ENCODE measurements around the gene MICU1.
A peak's percentile ranks its signal among the peaks of the same experiment; 100 is the strongest.
"Not testable (repeated sequence)": the region's sequence is repeated elsewhere in the genome, so short reads cannot be mapped to it uniquely, and the experiment has no call there.

Gene MICU1

DNA sequence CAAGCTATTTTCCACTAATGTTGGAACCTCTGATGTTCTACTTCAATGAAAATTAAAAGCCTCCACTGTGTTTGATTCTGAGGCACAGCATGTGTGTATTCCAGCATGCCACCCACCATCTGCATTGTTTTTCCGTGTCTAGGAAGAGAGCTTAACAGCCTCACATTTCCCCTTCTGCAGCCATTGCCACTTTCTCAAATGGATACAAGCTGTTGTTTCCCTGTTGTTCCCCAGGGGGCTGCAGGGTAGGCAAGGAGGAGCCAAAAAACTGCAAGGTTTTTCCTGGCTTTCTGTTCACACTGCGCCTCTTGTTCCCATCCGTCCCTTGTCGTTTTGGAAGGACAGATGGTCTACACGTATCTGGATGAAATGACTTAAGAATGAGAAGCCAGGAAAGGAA, 198.9 kb downstream of the MICU1 start:
- DNase-seq, result no peak

DNA sequence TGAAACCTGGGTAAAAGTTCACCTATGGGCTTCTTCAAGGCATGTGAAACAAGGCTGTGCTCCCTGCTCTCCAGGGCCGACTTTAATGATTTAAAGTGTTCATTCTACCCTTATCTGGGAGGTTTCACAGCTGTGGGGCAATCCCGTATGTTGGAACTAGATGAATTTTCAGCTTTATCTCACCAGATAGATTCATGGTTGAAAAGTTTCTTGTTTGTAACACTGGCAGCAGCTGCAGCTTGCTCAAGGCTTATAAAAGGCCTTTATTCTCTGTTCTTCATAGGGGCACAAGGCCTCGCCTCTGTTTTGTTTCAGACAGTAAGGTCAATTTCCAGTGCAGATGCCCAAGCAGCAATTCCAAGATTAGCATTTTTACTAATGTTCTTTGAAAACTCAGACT, 200.7 kb downstream of the MICU1 start:
- DNase-seq, result peak; percentile 14

DNA sequence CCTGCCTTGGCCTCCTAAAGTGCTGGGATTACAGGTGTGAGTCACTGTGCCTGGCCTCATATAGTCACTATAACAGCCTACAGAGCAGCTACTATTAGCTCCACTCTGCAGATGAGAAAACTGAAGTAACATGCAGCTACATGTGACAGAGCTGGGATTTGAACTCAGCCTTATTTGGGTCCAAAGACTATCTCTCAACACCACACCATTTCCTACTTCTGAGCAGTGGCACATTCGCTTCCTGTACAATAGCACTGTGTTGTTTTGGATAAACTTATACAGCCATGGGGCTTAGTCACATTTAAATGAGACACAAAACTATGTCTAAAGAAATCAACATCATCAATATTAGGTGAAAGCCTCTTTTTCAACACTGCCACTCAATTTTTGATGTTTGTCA, 201.3 kb downstream of the MICU1 start:
- DNase-seq, result no peak

GRCh38 chr10:72423426-72423825, 202.5 kb downstream of the MICU1 start:
- DNase-seq, result no peak

DNA sequence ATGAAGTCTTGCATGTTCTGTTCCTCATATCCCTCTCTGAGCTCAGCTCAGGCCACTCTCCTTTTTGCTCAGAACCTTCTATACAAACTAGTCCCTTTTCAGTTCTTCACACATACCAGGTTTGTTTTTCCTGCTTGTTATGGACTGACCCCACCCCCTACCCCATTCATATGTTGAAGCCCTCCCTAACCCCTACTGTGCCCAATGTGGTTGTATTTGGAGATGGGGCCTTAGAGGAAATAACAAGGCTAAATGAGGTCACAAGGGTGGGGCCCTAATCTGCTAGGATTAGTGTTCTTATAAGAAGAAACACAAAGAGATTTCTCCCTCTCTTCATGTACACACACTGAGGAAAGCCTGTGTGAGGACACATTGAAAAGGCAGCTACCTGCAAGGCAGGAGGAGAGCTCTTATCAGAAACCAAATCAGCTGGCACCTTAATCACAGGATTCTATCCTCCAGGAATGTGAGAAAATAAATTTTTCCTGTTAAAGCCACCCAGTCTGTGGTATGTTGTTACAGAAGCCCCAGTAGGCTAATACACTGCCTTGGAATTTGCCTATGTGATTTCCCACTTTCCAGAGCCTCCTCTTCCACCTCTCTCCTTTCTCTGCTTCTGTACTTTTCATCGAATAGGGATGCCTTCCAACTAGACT, 203.9 kb downstream of the MICU1 start:
- no peak for DNase-seq

GRCh38 chr10:72419241-72419640, 206.6 kb downstream of the MICU1 start:
- DNase-seq, result no peak

- DNase-seq, result no peak
These were observed 207.2 kb downstream of the MICU1 start for GRCh38 chr10:72418679-72419078.

GRCh38 chr10:72417971-72418370, 207.9 kb downstream of the MICU1 start:
- no peak for DNase-seq

DNA sequence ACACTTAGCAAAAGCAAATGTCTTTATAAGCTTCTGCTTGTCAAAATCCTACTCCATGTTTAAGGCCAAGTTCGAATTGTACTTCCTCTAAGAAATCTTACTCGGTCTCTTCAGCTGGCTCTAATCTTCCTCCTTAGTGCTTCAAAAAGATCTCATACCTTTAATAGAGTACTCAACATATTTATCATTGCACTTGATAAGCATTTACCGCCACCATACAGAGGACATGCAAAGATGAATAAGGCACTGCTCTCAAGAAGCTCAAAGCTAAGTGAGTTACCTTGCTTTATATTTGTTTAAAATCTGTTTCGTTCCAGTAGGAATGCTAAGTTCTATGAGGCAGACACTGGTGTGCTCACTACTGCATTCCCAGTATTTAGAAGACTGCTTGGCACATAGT, 209.2 kb downstream of the MICU1 start:
- DNase-seq, result no peak

DNA sequence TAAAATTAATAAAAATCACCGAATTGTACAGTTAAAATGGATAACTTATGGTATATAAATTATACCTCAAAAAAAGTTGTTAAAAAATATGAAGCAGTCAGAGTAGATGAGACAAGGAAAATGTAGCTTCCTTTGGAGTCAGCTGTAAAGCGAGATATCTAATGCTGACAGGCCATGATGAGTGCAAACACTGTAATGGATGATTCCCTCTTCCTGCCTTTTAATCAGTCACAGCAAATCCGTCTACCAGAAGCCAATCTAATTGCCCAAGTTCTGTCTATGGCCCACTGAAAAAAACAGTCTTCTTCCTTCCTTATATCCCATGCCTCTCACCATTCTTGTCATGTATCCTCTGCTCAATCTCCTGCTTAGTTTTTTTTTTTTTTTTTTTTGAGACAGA, 211.2 kb downstream of the MICU1 start:
- DNase-seq, result no peak

- DNase-seq, result no peak
These were observed 216.7 kb downstream of the MICU1 start for GRCh38 chr10:72409167-72409566.

DNA sequence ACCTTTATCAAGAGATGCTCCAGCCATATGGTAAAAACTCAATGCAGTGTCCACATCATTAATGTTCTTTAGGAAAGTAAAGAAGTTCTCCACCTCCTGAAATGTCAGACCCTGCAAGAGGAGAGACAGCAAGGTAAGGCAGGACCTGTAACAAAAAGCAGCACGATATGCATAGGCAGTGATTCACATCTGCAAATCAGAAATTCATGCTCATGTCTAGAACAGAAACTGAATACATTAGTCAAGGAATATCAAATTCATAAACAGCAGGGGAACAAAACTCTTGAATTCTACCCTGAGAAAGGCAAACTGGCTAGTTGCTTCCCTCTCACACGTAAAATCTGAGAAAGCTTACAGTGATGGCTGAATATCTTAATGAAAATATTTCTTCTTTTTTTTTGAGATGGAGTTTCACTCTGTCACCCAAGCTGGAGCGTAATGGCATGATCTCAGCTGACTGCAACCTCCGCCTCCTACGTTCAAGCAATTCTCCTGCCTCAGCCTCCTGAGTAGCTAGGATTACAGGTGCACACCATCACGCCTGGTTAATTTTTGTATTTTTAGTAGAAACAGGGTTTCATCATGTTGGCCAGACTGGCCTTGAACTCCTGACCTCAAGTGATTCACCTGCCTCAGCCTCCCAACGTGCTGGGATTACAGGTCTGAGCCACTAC, 217.8 kb downstream of the MICU1 start:
- DNase-seq, result no peak

DNA sequence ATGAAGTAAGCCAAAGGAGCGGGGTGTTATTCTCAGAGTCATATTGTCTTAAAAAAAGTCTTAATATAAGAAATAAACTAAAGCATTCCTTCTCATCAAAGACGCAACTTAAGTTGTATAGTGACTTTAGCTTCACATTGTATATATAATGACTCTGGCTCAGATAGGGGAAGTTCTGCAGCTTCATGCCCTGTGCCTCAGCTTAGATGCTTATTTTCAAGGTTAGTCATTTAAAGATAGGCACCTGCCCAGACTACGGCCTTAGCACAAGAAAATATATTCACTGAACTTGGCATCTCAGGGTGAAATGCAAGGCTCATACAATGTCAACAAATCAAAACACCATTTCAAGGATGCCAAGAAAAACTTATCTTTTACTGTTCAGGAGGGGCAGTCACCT, 218.4 kb downstream of the MICU1 start:
- no peak for DNase-seq

- DNase-seq, result peak; percentile 28
These were observed 230.3 kb downstream of the MICU1 start for GRCh38 chr10:72395581-72395980.

DNA sequence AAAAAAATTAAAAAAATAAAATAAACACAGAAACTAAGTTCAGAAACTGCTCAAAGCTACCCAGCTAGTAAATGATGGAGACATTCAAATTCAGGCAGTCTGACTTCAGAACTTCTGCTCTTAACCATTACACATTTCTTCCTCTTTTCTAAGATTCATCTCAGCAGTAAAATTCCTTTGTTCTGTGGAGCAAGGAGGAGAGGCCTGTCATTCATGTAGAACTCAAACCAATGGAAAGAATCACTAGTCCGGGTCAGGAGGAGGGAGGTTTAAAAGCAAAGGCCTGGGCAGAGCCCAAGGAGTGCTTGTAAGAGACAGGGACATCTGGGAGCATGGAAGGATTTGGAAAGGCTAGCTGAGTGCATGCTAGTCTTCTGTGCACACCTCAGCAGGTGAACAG, 233.3 kb downstream of the MICU1 start:
- no peak for DNase-seq

DNA sequence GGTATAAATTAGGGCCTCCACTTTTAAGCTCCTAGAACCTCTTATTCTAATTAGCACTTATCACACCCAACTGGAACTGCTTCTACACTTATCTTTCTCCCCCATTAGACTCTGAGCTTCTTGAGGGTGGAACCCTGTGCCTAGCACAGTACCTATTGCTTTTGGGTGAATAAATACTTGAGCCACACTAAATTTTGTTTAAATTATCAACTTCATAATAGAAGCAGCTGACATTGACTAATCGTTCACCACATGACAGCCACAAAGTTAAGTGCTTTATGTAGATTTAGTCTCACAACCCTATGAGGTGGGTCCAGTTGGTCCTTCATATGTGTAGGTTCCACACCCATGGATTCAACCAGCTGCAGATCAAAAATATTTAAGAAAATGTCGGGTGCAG, 235.1 kb downstream of the MICU1 start:
- no peak for DNase-seq

- DNase-seq, result no peak
These were observed 236.2 kb downstream of the MICU1 start for GRCh38 chr10:72389716-72390115.

DNA sequence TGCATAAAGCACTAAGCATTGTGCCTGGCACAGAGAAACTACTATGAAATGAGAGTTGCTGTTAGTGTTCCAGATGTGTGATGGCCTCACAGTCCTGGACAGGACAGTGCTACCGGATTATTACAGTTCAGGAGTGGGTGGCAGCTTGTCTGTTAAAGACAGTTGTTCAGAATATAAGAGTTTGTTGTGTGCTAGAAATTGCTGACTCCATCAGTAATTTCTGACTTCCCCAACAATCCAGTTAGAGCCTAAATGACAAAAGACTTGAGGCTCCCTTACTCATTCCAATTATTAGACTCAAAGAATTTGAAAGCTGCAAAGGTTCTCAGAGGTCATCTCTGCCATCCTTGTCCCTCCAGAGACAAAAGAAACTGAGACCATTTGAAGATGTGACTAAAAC, 236.9 kb downstream of the MICU1 start:
- no peak for DNase-seq

DNA sequence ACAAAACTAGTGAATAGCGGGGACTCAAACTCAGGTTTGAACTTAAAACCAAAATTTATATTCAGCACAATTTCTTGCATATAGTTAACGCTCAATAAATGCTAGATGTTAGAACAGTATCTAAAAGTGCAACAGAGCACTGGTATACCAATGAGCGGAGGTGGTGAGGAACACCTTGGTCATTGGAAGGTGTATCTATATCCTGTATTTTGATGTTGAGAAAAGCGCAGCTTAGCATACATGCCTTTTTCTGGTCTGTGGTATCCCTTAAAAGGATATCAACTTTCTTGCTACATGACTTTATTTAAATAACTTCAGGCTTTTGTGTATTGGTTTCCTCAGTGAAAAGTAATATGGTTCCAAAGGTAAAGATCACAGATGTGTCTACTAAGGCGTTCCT, 237.8 kb downstream of the MICU1 start:
- DNase-seq, result no peak

DNA sequence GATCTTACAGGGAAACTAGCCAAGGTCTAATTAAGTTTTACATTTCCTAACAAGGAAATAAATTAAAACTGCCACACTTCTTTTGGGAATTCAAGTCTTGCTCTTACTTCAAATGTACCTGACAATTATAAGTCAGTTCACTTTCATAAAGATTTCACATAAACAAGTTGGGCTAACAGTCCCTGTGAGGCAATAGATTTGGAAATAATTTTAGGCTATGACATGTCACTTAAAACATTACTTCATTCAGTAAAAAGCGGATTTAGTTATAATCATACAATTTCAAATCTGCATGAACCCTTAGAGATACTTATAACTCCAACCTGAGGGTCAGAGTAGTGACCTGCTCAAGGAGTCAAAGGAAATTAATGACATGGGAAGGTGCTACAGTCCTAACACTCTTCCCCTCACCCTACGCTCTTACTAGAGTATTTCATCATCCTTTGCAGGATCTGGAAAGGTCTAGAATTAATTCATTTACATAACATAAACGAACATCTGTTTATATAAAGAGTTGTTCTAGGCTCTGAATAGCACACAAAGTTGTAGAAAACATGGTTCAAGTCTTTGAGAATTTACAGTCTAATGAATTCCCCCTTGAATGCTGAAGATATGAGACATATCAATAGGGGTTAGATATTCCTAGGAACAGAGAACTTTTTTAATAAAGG, 238.8 kb downstream of the MICU1 start:
- DNase-seq, result peak; percentile 88

DNA sequence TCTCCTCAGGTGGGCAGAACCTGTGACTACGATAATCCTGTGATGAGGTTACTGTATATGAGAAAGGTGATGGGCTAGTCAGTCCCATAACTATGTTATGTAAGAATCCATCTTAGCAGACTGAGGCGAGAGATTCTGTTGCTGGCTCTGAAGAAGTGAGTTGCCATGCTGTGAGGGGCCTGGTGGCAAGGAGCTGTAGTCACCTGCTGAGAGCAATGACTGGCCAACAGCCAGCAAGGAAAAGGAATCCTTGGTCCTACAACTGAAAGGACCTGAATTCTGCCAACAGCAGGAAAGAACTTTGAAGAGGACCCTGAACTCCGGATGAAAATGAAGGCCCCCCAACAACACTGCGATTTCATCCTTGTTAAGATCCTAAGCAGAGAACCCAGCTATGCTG, 240.2 kb downstream of the MICU1 start:
- DNase-seq, result no peak

- DNase-seq, result not testable (repeated sequence)
These were observed 240.9 kb downstream of the MICU1 start for GRCh38 chr10:72384982-72385381.

- no peak for DNase-seq
These were observed 246.1 kb downstream of the MICU1 start for GRCh38 chr10:72379776-72380175.

GRCh38 chr10:72379062-72379461, 246.8 kb downstream of the MICU1 start:
- no peak for DNase-seq

Measured in OCI-M1 (cell line).